HG03575 (cell line): Measurements from ENCODE around the gene SNRPD2.
"Not testable (repeated sequence)": the region's sequence is repeated elsewhere in the genome, so short reads cannot be mapped to it uniquely, and the experiment has no call there.

Experiments
- ATAC-seq: cut with Tn5 transposase; IDR thresholded peaks from one replicate; pipeline ENCODE4 v1.9.1; 2021; ENCODE audit not compliant: unreplicated experiment, insufficient number of reproducible peaks, low FRiP score; ENCODE audit errors: extremely low read depth

SNRPD2 gene

GRCh38 chr19:45691516-45692186, at the start of gene SNRPD2:
TSS of gene SNRPD2 (minus strand) at chr19:45691953. CDS start at chr19:45691888, 65 bp downstream.
- peak; percentile 23 for ATAC-seq

- ATAC-seq = no peak
These were observed 48.0 kb upstream of the SNRPD2 start for GRCh38 chr19:45739498-45740439.

- ATAC-seq = no peak
These were observed 41.5 kb upstream of the SNRPD2 start, which contains the start of gene MEIOSIN for GRCh38 chr19:45733160-45733810. TSS of gene MEIOSIN (plus strand) at chr19:45733439. CDS start at chr19:45735377, 1,938 bp downstream.

- no peak for ATAC-seq
These were observed 38.9 kb upstream of the SNRPD2 start, which contains the start of gene FBXO46 for GRCh38 chr19:45730368-45731288. TSS of gene FBXO46 (minus strand) at chr19:45730896. CDS start at chr19:45713495, 17,401 bp downstream.

- ATAC-seq = no peak
These were observed 38.1 kb upstream of the SNRPD2 start for GRCh38 chr19:45729800-45730290.

- ATAC-seq = not testable (repeated sequence)
These were observed 36.9 kb upstream of the SNRPD2 start for GRCh38 chr19:45728683-45729082.

GRCh38 chr19:45720065-45720464, 28.3 kb upstream of the SNRPD2 start:
- ATAC-seq = not testable (repeated sequence)

- ATAC-seq = no peak
These were observed 26.4 kb upstream of the SNRPD2 start for GRCh38 chr19:45717983-45718650.

GRCh38 chr19:45717131-45717982, 25.6 kb upstream of the SNRPD2 start:
- no peak for ATAC-seq

- ATAC-seq = no peak
These were observed 24.8 kb upstream of the SNRPD2 start for GRCh38 chr19:45716359-45717130.

- no peak for ATAC-seq
These were observed 23.4 kb upstream of the SNRPD2 start for GRCh38 chr19:45715139-45715538.

GRCh38 chr19:45713141-45713540, 21.4 kb upstream of the SNRPD2 start:
- ATAC-seq = no peak

GRCh38 chr19:45712699-45713067, 20.9 kb upstream of the SNRPD2 start:
- ATAC-seq = no peak

GRCh38 chr19:45711851-45712698, 20.3 kb upstream of the SNRPD2 start:
- ATAC-seq = no peak

- ATAC-seq = no peak
These were observed 18.8 kb upstream of the SNRPD2 start for GRCh38 chr19:45710356-45711130.
